NCI-H1105 treated with DMSO at 0.1 percent for 48 hours (cell line): ENCODE results near the gene EDRF1.
"Not testable (repeated sequence)": the region's sequence is repeated elsewhere in the genome, so short reads cannot be mapped to it uniquely, and the experiment has no call there.

Source experiments
- DNase-seq: peaks from one replicate; lab custom pipeline; 2025; lab: John Stamatoyannopoulos, UW

EDRF1 gene

GRCh38 chr10:125707541-125708468, 11.7 kb upstream of the EDRF1 start:
- DNase-seq, result no peak

GRCh38 chr10:125708971-125709503, 10.5 kb upstream of the EDRF1 start:
- DNase-seq, result no peak

DNA sequence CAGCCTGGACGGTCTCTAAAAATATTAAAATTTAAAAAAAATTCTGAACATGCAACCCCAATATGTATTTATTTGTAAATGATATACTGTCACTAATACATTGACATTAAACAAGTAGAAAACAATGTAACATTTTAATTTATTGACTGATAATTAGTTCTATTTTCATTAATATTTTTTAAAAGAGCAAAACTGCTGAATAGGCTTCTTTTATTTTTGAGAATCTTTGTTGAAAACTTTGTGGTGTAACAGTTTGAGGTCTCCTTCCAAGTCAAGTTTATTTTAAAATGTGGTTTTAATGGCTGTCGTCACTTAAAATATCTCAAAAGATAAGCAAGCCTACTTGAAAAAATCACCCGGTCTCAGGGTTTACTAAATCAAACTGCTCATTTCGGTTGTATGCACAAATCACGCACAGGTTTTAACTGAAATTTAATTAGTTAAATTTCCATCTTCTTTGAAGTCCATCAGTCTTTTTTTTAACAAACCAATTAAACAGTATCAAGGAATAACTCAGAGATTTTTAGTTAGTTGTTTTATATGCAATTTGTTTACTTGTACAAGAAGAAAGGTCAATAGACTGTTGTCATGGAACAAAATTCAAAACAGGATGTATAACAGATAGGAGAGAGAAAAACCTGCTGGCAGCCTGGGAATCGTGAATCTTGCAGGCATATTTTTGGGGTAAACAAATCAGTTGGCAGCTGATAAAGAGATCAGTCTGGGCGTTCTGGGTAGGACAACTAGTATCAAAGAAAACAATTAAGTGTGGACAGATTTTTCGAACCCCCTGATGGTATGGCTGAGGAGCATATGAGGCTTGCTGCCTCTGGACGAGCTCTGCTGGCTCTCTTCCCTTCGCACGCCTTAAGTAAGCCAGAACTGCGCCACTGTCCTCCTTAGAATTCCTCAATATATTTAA, 9.7 kb upstream of the EDRF1 start:
- no peak for DNase-seq

DNA sequence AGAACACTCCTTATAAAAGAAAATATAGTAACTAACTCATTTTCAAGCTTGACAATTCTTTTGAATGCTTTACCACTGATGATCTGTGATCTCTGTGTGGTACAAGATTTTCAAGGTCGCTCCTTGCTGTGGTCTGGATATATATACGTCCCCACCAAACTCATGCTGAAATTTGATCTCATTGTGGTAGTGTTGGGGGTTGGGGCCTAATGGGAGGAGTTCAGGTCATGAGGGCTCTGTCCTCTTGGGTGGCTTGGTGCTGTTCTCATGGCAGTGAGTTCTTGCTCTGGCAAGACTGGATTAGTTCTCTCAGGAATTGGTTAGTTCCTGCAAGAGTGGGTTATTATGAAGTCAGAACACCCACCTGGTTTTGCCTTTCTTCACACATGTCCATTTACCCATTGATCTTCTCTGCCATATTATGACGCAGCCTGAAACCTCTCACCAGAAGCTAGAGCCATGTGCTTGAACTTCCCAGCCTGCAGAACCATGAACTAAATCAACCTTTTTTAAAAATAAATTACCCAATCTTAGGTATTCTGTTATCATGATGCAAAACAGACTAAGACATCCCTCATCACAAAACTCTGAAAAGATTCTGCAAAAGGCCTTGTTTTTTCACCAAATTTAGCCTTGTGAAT, 8.3 kb upstream of the EDRF1 start:
- no peak for DNase-seq

DNA sequence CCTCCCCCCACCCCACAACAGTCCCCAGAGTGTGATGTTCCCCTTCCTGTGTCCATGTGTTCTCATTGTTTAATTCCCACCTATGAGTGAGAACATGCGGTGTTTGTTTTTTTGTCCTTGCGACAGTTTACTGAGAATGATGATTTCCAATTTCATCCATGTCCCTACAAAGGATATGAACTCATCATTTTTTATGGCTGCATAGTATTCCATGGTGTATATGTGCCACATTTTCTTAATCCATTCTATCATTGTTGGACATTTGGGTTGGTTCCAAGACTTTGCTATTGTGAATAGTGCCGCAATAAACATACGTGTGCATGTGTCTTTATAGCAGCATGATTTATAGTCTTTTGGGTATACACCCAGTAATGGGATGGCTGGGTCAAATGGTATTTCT, 4.8 kb upstream of the EDRF1 start:
- DNase-seq, result not testable (repeated sequence)

DNA sequence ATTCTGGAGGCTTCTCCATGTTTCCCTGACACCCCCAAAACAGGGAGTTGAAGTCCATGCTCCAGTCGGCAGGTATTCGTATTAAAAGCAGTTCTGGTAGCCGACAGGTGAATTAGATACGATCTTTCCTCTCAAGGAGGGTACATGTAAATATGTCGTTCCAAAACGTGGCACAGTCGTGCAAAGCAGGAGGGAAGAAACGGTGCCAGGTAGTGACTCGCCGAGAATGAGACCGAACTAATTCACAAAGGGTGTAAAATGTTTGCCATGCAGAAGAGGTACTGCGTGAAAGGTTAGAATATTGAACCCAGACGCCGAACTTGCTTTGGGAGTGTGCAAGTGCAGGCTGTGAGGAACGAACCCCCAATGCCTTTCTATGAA, 483 bp downstream of the EDRF1 start:
- DNase-seq, result no peak

DNA sequence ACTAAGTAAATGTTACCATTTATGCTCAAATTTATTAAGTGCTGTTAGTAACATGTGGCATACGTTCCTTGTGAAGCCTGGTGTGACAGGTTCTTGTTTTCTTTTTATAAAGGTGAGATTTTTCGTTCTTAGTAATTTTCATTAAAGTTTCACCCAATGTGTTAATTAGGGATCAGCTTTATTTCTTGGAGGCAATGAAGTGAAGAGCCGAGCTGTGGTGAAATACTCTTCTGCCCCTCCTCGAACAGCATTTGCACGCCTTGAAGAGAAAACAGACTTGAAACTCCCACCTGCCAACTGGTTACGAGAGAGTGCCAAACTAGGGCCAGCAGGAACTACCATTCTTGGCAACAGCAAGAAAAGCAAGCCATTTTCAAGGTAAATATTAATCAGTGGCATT, 1.5 kb downstream of the EDRF1 start:
- no peak for DNase-seq

DNA sequence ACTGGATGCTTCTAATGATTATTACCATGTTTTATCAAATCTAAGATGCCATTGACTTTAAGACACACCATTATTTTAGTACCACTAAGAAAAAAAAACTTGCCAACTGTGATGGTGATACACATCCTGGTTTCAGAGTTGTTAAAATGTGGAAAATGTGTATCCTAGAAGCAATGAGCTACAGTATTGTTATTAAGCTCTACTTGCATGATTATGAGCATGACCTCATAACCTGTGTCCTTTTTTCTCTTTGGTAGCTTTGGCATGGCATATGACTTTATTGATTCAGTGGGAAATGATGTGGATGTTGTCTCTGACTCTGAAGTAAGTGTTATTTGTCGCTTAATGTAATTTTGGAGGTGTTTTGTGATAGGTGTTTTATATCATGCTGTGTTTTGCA, 3.3 kb downstream of the EDRF1 start:
- DNase-seq, result no peak

GRCh38 chr10:125726914-125727313, 7.4 kb downstream of the EDRF1 start:
- no peak for DNase-seq

DNA sequence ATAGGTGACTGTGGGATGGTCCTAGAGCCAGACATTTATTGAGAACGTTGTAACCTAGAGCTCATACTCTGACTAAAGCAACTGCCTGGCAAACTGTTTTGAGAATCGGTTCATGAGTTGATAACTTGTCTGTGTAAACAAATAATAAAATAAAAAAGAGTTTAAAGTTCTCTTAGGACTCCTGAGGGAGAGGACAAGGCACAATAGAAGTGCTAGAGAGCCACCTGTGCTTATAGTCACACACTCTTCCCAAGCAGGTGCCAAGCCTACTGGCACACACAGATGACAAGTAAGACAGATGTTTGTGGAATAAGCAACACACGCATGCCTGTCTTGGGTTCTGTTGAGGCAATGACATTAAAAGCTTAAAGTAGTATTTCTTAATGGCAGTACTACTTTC, 7.9 kb downstream of the EDRF1 start:
- no peak for DNase-seq

DNA sequence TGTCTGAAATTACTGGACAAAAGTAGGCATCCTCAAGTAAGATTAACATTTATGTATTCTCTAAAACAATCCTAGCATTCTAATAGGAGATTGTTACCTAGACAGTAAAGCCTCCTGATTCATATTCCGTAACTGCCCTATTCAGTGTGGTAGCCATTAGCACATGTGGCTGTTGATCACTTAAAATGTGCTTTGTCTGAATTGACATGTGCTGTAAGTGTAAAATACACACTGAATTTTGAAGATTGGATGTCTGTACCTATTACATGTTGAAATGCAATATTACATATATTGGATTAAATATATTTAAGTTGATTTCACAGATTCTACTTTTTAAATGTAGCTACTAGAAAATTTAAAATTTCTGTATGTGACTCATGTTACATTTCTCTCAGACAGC, 14.6 kb downstream of the EDRF1 start:
- no peak for DNase-seq

DNA sequence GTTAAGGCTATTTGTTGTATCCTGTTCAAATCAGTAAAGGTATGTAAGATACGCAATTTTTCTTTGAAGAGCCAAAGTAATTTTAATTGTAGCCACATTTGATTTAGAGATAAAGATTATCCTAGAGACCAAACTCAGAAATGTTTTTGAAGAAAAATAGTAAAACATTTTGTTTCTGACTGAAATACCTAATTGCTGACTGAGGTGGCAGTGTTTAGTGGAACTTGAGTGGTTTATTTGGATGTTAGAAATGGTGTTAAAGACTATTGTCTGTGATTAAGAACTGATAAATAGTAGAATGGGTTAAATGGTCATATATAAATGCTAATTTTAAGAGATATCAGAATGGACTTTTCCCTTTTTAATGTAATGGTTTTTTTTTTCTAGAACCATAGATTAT, 15.3 kb downstream of the EDRF1 start:
- no peak for DNase-seq

DNA sequence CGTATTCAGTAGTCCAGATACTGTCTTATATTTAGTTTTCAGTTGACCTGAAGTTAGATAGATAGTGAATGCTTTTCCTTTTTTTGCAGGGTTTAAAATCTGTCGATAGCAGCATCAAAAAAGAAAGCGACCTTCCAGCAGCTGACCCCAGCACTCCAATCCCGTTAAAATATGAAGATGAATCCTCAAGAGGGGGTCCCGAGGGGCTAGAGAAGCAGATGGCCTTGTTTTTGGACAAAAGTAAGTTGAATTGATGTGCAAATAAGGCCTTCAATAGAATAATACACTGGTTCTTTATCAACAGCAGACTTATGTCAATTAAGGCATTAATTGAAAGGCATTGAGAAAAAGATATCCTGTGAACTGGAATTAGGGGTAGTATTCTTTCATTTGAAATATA, 18.7 kb downstream of the EDRF1 start:
- DNase-seq, result no peak

- no peak for DNase-seq
These were observed 20.6 kb downstream of the EDRF1 start for GRCh38 chr10:125739994-125740679.

DNA sequence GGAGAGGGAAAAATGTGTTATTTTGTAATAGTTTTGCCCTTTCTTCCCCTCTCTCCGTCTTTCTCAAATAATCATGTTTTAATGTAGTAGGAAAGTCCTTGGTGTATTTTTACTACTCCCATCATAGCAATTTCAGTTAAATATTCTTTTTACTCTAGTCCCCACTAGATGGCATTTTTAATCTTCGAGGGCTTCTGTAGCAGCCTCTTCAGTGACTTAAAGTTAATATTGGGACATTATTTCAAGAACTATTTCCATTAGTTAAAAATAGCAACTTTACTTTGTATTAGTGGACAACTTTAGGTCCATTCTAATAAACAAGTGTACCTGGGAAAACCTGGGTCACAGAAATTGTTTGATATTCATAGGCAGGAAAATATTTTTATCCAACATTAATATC, 23.0 kb downstream of the EDRF1 start:
- DNase-seq, result no peak

GRCh38 chr10:125744909-125745308, 25.4 kb downstream of the EDRF1 start:
- no peak for DNase-seq

DNA sequence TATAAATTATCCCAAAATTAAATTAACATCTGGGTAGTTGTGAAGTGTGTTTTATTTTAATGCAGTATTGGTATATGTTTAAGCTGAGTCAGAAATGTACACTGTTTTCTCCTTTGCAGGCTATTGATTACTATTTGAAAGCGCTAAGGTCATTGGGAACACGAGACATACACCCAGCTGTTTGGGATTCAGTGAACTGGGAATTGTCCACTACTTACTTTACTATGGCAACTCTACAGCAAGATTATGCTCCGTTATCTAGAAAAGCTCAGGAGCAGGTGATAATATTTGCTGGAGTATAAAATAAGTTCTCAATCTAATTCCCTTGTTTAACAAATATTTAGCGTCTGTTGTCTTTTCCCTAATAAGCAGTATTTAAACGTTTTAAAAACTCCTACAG, 27.9 kb downstream of the EDRF1 start:
- DNase-seq, result no peak

DNA sequence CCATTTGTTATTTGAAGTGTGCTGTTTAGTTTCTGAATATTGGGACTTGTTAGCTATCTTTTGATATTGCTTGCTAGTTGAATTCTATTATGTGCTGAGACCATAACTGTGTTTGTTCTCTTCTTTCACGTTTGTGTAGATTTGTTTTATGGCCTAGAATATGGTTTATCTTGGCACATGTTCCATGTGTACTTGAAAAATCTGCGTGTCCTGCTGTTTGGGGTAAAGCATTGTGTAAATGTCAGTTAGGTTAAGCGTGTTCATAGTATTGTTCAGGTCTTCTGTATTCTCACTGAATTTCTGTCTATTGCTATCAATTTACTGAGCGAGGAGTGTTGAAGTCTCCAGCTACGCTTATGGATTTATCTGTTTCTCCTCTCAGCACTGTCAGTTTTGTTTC, 36.7 kb downstream of the EDRF1 start:
- DNase-seq, result peak; percentile 12

- peak; percentile 3 for DNase-seq
These were observed 37.5 kb downstream of the EDRF1 start for GRCh38 chr10:125756853-125757487.

GRCh38 chr10:125757742-125758141, 38.2 kb downstream of the EDRF1 start:
- DNase-seq, result no peak

DNA sequence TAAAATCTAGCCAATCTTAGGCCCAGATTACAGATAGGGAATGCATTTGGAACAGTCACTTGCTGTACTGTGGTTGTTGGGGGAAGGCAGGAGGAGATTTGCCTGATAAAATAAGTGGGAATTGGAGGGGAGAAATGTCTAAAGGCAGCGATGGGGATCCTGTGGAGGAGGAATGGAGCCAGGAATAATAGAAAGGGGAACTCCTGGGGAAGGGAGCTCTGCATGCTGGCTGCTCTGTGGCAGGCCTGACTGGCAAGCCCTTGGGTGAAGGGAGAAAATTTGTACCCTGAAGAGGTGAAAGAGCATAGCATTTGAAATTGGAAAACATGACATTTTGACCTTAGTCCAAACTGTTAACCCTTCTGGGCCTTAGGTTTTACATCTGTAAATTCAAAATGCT, 42.5 kb downstream of the EDRF1 start:
- no peak for DNase-seq
